Endothelial cell of umbilical vein (primary cell): ENCODE results near the gene MRM1. TPM values are rescaled to one million over a fixed set of nuclear protein-coding genes. Genes with fewer than 3 reads are reported as not detected.

Experiments
- BruUV-seq: library from RNA; stranded (reverse); fragments of 400-500 nt; replicated peaks from 2 replicates; lab custom pipeline; 2021; lab: Mats Ljungman, UMichigan
- CTCF ChIA-PET: fragments of 300-600, 350-600 bp; sonication (Branson Sonifier 250); formaldehyde crosslinking; loops from one replicate; lab custom pipeline; 2021; ENCODE audit warnings: antibody characterized with exemption, inconsistent platforms; lab: Charles Lee
- POLR2A ChIA-PET: fragments of 300-600, 350-600 bp; sonication (Branson Sonifier 250); formaldehyde crosslinking; loops from one replicate; lab custom pipeline; 2021; ENCODE audit warnings: antibody characterized with exemption, inconsistent platforms; lab: Charles Lee
- DNase-seq: peaks from one replicate; pipeline ENCODE4 v3.0.0-alpha.2; 2011; ENCODE audit warnings: low read depth, low spot score
- FAIRE-seq: peaks from 2 replicates; lab custom pipeline; 2011; peaks lifted over from hg19 to GRCh38; lab: Jason Lieb, UNC
- H2AFZ ChIP-seq: 2 replicates; pipeline ENCODE4 v1.6.0; 2012; ENCODE audit warnings: low read depth, low read length, control low read depth, inconsistent platforms
- H3K27ac ChIP-seq: 2 replicates; pipeline ENCODE4 v1.5.1; 2011; ENCODE audit warnings: low read depth, mild to moderate bottlenecking, control low read depth, low read length, moderate library complexity; ENCODE audit not compliant: insufficient read depth
- H3K27me3 ChIP-seq, 2 experiments: 2 replicates each; pipeline versions ENCODE4 v1.6.0 to v1.6.1; 2011; ENCODE audit warnings: low read length in 2 of 2, mixed read lengths in 1 of 2; ENCODE audit not compliant: control insufficient read depth in 2 of 2, insufficient read depth in 2 of 2
- H3K36me3 ChIP-seq, 2 experiments: 2 replicates in 1 of 2; 3 replicates in 1 of 2; pipeline ENCODE4 v1.5.1; 2011; ENCODE audit warnings: low read length in 2 of 2, mild to moderate bottlenecking in 1 of 2, moderate library complexity in 1 of 2; ENCODE audit not compliant: control insufficient read depth in 2 of 2, insufficient read depth in 2 of 2; ENCODE audit errors: extremely low read depth in 1 of 2
- H3K4me1 ChIP-seq: 3 replicates; pipeline ENCODE4 v1.5.1; 2011; ENCODE audit warnings: mild to moderate bottlenecking, low read length; ENCODE audit not compliant: control insufficient read depth, insufficient read depth; ENCODE audit errors: extremely low read depth
- H3K4me2 ChIP-seq: 2 replicates; pipeline ENCODE4 v1.6.1; 2011; ENCODE audit warnings: low read length, control low read depth, mixed read lengths; ENCODE audit not compliant: insufficient read depth
- H3K4me3 ChIP-seq, 3 experiments: fragments of 200-600 bp in 1 of 3; sonication (generic), shearing (Covaris generic) in 1 of 3; replicated peaks in 1 of 3; 2 replicates each; pipeline ENCODE4 v1.5.1; 2011 to 2016; ENCODE audit warnings: control low read depth in 3 of 3, low read length in 3 of 3, mild to moderate bottlenecking in 2 of 3, inconsistent platforms in 1 of 3, low read depth in 1 of 3, moderate library complexity in 1 of 3; ENCODE audit not compliant: insufficient read depth in 1 of 3
- H3K79me2 ChIP-seq: 2 replicates; pipeline ENCODE4 v1.6.0; 2012; ENCODE audit warnings: low read length, inconsistent platforms; ENCODE audit not compliant: control insufficient read depth, insufficient read depth
- H3K9ac ChIP-seq: replicated peaks from 2 replicates; pipeline ENCODE3; 2011; ENCODE audit warnings: low read length, control low read depth; ENCODE audit not compliant: insufficient read depth; ENCODE audit errors: extremely low read depth
- H3K9me1 ChIP-seq: replicated peaks from 3 replicates; pipeline ENCODE4 v1.6.0; 2011; ENCODE audit warnings: mild to moderate bottlenecking, low read length; ENCODE audit not compliant: control insufficient read depth, insufficient read depth; ENCODE audit errors: extremely low read depth
- H3K9me3 ChIP-seq: replicated peaks from 2 replicates; pipeline ENCODE4 v1.5.1; 2012; ENCODE audit warnings: low read length, inconsistent platforms; ENCODE audit not compliant: control insufficient read depth, insufficient read depth
- H4K20me1 ChIP-seq: replicated peaks from 2 replicates; pipeline ENCODE3; 2011; ENCODE audit warnings: mild to moderate bottlenecking, low read length; ENCODE audit not compliant: control insufficient read depth, insufficient read depth; ENCODE audit errors: extremely low read depth
- EZH2 ChIP-seq: IDR thresholded peaks from 2 replicates; pipeline ENCODE4 v1.6.1; 2012; ENCODE audit warnings: borderline replicate concordance, low read depth, mild to moderate bottlenecking, moderate library complexity, low read length, inconsistent platforms; ENCODE audit not compliant: severe bottlenecking
- FOS ChIP-seq: IDR thresholded peaks from 2 replicates; pipeline ENCODE4 v1.6.1; 2011; ENCODE audit warnings: mild to moderate bottlenecking, low read length, moderate library complexity, borderline replicate concordance; ENCODE audit not compliant: insufficient read depth
- GATA2 ChIP-seq: IDR thresholded peaks from 2 replicates; pipeline ENCODE4 v1.7.0; 2011; ENCODE audit warnings: low read depth, mild to moderate bottlenecking, moderate library complexity, mixed read lengths, low read length; ENCODE audit not compliant: insufficient read length, insufficient read depth
- JUN ChIP-seq: IDR thresholded peaks from 2 replicates; pipeline ENCODE4 v1.6.1; 2011; ENCODE audit warnings: borderline replicate concordance, low read depth; ENCODE audit not compliant: insufficient read length, insufficient read depth
- dilution Hi-C: fragments of 300-500 bp; cut with MboI; formaldehyde crosslinking; loops from one replicate; pipeline ENCODE4 v1.15.0; 2019; ENCODE audit warnings: low sequenced_read_pairs; ENCODE audit not compliant: extremely low pct_ligation_motif_present
- intact Hi-C: fragments of 100-400 bp; cut with micrococcal nuclease; formaldehyde crosslinking; loops from one replicate; pipeline ENCODE4 v1.10.0; 2022
- polyA plus RNA-seq, 4 experiments: library from polyadenylated mRNA; depleted of rRNA in 3 of 4; stranded (reverse) in 3 of 4; unstranded in 1 of 4; fragments of >200 nt; gene quantifications; 2 replicates each; pipeline versions ENCODE4 v1.2.1 to v1.2.3, GENCODE V29; 2011 to 2012; ENCODE audit warnings: missing spikeins in 1 of 4
- total RNA-seq: library from RNA; stranded (reverse); gene quantifications from 2 replicates; pipeline ENCODE4 v1.2.3, GENCODE V29; 2021

MRM1 gene
- total and polyA plus RNA-seq, 2 donors (not counting 3 experiments of a cell fraction or from before 2014, with no cell fraction given): 3.7 to 5.9 TPM

GRCh38 chr17:36640346-36640745, 39.0 kb downstream of the MRM1 start:
- no TSS peak for BruUV-seq
- no peak overlapping the region for H3K9ac ChIP-seq
- peaks cover 52 to 54% of the 10 kb centered on the region in 2 experiments for H3K27me3 ChIP-seq
- no peaks in the 10 kb centered on the region for H3K36me3 ChIP-seq
- no peak for DNase-seq
- no peak for TF ChIP-seq GATA2
- no peak for TF ChIP-seq FOS
- H3K4me2 ChIP-seq: no peak overlapping the region
- no peak overlapping the region for H3K4me3 ChIP-seq
- no peak overlapping the region for H3K27ac ChIP-seq
- H3K4me1 ChIP-seq: no peaks in the 10 kb centered on the region
- ChIA-PET CTCF (interaction anchor here (0.9 kb wide), 1 partner anchor 408 kb away, joined by 4 read pairs; no protein-coding TSS in a partner anchor), POLR2A (no interaction called here)
- no peak overlapping the region for H2AFZ ChIP-seq
- intact Hi-C loops (no loop called here), dilution Hi-C loops (no loop called here)
- no peaks in the 10 kb centered on the region for H3K9me3 ChIP-seq
- FAIRE-seq: no peak
- H4K20me1 ChIP-seq: no peaks in the 10 kb centered on the region
- no peaks in the 10 kb centered on the region for H3K79me2 ChIP-seq
- H3K9me1 ChIP-seq: no peaks in the 10 kb centered on the region

- no peaks in the 10 kb centered on the region for H3K4me1 ChIP-seq
- no peak overlapping the region for H3K4me3 ChIP-seq
- H3K9me3 ChIP-seq: no peaks in the 10 kb centered on the region
- H3K27ac ChIP-seq: no peak overlapping the region
- H3K9me1 ChIP-seq: no peaks in the 10 kb centered on the region
- no peak overlapping the region for H2AFZ ChIP-seq
- dilution Hi-C loops (no loop called here), intact Hi-C loops (no loop called here)
- no peak overlapping the region for H3K9ac ChIP-seq
- no peak for FAIRE-seq
- POLR2A ChIA-PET: no interaction called here
- CTCF ChIA-PET: interaction anchor here (0.9 to 4.0 kb wide), 2 partner anchors 12 to 407 kb away, joined by 4 to 18 read pairs; no protein-coding TSS in a partner anchor
- H3K36me3 ChIP-seq: no peaks in the 10 kb centered on the region
- peaks cover 52 to 57% of the 10 kb centered on the region in 2 experiments for H3K27me3 ChIP-seq
- BruUV-seq: no TSS peak
- TF ChIP-seq JUN (no peak), FOS (no peak), EZH2 (no peak)
- no peaks in the 10 kb centered on the region for H3K79me2 ChIP-seq
- H3K4me2 ChIP-seq: no peak overlapping the region
- no peak for DNase-seq
- no peaks in the 10 kb centered on the region for H4K20me1 ChIP-seq
Measured at GRCh38 chr17:36640836-36641235, 39.5 kb downstream of the MRM1 start.
